Smooth muscle cell of the coronary artery (primary cell): ENCODE measurements around the gene TEP1. TPM values are rescaled to one million over a fixed set of nuclear protein-coding genes. Genes with fewer than 3 reads are reported as not detected.

ENCODE experiments used
- total RNA-seq: library from RNA; depleted of rRNA; stranded (reverse); fragments of >200 nt; gene quantifications from 2 replicates; pipeline ENCODE4 v1.2.3, GENCODE V29; 2014; ENCODE audit warnings: low replicate concordance

TEP1 gene
- total RNA-seq = 13.6 and 13.8 TPM in 2 replicates

GRCh38 chr14:20412876-20413743 lies at the start of gene TEP1:
TEP1 (minus strand) TSS chr14:20413501; CDS start chr14:20408439, 5,062 bp downstream.

GRCh38 chr14:20461225-20462141 lies 48.2 kb upstream of the TEP1 start, which contains the start of gene PIP4P1:
PIP4P1 (minus strand) TSS chr14:20461434; CDS start chr14:20461325, 109 bp downstream.

GRCh38 chr14:20454516-20455354 lies 41.4 kb upstream of the TEP1 start, which contains the start of the genes APEX1 and OSGEP:
APEX1 (plus strand) TSS chr14:20455226; CDS start chr14:20455646, 420 bp downstream.
OSGEP (minus strand) TSS chr14:20454812; CDS start chr14:20454683, 129 bp downstream.

GRCh38 chr14:20435582-20436362 lies 22.5 kb upstream of the TEP1 start, which contains the start of gene KLHL33:
KLHL33 (minus strand) TSS chr14:20436166; CDS start chr14:20435811, 355 bp downstream.

GRCh38 chr14:20343092-20343861 lies 70.0 kb downstream of the TEP1 start, which contains the start of gene PARP2:
PARP2 (plus strand) TSS chr14:20343635; CDS start chr14:20343642, 7 bp downstream.

GRCh38 chr14:20332788-20333493 lies 80.4 kb downstream of the TEP1 start, which contains the start of gene CCNB1IP1:
CCNB1IP1 (minus strand) TSS chr14:20333279; CDS start chr14:20316523, 16,756 bp downstream.

Other genes starting within 250 kb of the TEP1 start
- gene OR11G2, start 222.6 kb downstream of the TEP1 start, total RNA-seq = not detected in 2 replicates
- not detected in 2 replicates for gene OR11H6, start 189.8 kb downstream of the TEP1 start, total RNA-seq
- gene OR11H7, start 184.5 kb downstream of the TEP1 start, total RNA-seq = not detected in 2 replicates
- gene OR11H4, start 174.2 kb downstream of the TEP1 start, total RNA-seq = not detected in 2 replicates
- gene TTC5, start 107.5 kb downstream of the TEP1 start, total RNA-seq = 21.8 and 53.5 TPM in 2 replicates
- gene CCNB1IP1, start 80.2 kb downstream of the TEP1 start, total RNA-seq = 31.5 and 46.5 TPM in 2 replicates
- 5.5 and 6.7 TPM in 2 replicates for gene PARP2, start 69.9 kb downstream of the TEP1 start, total RNA-seq
- gene KLHL33, start 22.7 kb upstream of the TEP1 start, total RNA-seq = 0.23 TPM in 1 of 2 replicates, not detected in the other
- 23.1 and 32.9 TPM in 2 replicates for gene OSGEP, start 41.3 kb upstream of the TEP1 start, total RNA-seq
- gene APEX1, start 41.7 kb upstream of the TEP1 start, total RNA-seq = 74.9 and 95.9 TPM in 2 replicates
- 17.0 and 19.8 TPM in 2 replicates for gene PIP4P1, start 47.9 kb upstream of the TEP1 start, total RNA-seq
- gene PNP, start 55.9 kb upstream of the TEP1 start, total RNA-seq = 26.4 and 48.6 TPM in 2 replicates
- not detected in 2 replicates for gene RNASE10, start 92.0 kb upstream of the TEP1 start, total RNA-seq
- gene RNASE9, start 147.5 kb upstream of the TEP1 start, total RNA-seq = not detected in 2 replicates
- gene RNASE11, start 174.5 kb upstream of the TEP1 start, total RNA-seq = not detected in 2 replicates
- not detected in 2 replicates for gene RNASE12, start 177.9 kb upstream of the TEP1 start, total RNA-seq
- not detected in 2 replicates for gene OR6S1, start 228.2 kb upstream of the TEP1 start, total RNA-seq